KG1 (cell line): Measurements from ENCODE around the gene ANKRD11.
"Not testable (repeated sequence)": the region's sequence is repeated elsewhere in the genome, so short reads cannot be mapped to it uniquely, and the experiment has no call there.

ENCODE experiments used
- DNase-seq: peaks from one replicate; lab custom pipeline; 2025; lab: John Stamatoyannopoulos, UW

ANKRD11 gene

DNA sequence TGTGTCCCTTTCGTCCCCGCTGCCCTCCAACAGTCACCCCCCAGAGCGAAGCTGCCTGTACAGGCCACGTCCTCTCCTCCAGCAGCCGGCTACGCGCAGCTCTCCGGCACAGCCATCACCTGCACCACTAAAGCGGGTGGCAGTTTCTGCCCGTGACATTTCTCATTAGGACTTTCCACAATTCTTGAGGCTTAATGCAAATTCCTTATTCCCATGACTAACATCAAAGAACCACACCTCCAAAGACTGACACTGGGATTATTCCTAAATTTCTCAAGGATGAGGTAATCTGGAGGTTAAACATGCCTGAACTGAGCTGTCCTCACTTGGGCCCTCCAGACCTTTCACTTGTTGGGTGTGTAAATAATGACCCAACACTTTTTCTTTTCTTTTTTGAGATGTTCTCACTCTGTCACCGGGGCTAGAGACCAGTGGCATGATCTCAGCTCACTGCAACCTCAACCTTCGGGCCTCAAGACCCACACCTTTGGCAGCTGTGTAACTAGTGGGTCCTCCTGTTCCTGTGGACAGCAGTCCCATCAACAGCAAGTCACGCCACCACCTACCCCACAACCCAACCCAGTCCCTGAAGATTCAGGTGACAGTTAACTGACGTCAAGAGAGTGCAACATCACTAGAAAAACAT lies 11.7 kb downstream of the ANKRD11 start:
- DNase-seq, result no peak

- no peak for DNase-seq
These were observed 13.5 kb downstream of the ANKRD11 start for GRCh38 chr16:89476811-89477261.

DNA sequence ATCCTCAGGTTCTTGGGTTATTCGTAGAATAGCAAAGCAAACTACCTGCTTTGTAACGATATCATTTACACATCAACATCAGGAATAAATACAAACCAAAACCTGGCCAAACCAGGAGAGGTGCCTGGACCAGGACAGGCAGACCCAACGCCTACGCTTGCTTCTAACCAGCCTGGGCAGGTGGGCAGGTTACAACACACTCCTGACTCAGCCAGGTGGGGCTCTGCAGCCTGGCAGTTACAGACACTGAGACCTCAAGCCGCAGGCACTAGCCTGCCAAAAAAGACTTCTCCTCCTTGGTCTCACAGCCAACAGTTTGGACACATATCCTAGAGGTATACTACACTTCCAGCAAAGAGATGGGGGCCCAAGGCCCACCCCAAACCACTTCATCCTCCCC lies 14.0 kb downstream of the ANKRD11 start:
- DNase-seq, result no peak

DNA sequence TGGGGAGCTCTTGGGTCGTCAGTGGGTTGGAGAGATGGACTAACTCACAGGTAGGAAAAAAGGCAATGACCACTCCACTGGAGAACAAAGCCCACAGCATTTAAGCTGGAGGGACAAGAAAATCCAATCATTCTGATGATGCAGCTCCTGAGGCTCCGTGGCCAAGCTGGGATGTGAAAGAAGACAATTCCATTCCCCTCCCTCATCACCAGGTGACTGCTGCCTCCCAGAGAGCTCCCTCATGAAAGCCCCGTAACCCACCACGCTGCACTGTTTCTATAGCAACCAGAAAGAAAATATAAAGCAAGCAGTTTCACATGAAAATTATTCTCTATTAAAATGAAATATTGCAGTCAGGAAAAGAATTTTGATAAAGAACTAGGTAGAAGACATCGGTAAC lies 15.2 kb downstream of the ANKRD11 start:
- no peak for DNase-seq

- DNase-seq, result no peak
These were observed 16.5 kb downstream of the ANKRD11 start for GRCh38 chr16:89473791-89474414.

DNA sequence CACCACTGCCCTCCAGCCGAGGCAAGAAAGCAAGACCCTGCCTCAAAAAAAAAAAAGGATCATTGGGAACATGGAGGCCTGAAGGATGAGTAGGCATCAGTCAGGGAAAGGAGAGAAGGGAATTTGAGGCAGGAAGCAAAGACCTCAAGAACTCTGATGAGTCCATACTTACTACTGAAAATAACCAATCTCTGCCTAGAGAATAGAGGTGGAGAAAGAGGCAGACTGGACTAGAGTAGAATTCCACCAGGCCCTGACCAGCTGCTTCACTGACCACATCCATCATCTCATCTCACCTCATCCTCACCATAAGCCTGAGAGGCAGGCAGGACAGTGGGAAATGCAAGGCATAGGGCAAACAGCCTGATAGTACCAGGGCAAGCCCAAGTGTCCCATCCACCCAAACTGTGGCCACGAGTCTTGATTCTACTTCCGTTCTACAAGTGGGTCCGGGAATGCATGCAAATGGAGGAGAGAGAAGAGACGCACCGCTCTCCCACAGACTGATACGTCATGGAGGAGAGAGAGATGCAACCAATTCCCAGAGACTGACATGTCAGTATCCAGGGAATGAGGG lies 17.1 kb downstream of the ANKRD11 start:
- no peak for DNase-seq

- DNase-seq, result no peak
These were observed 17.7 kb downstream of the ANKRD11 start for GRCh38 chr16:89472711-89473075.

GRCh38 chr16:89467382-89467781 lies 23.0 kb downstream of the ANKRD11 start:
- no peak for DNase-seq

GRCh38 chr16:89466920-89467319 lies 23.4 kb downstream of the ANKRD11 start:
- DNase-seq, result no peak

- not testable (repeated sequence) for DNase-seq
These were observed 27.0 kb downstream of the ANKRD11 start for GRCh38 chr16:89463312-89463711.

- DNase-seq, result not testable (repeated sequence)
These were observed 27.7 kb downstream of the ANKRD11 start for GRCh38 chr16:89462639-89463038.

DNA sequence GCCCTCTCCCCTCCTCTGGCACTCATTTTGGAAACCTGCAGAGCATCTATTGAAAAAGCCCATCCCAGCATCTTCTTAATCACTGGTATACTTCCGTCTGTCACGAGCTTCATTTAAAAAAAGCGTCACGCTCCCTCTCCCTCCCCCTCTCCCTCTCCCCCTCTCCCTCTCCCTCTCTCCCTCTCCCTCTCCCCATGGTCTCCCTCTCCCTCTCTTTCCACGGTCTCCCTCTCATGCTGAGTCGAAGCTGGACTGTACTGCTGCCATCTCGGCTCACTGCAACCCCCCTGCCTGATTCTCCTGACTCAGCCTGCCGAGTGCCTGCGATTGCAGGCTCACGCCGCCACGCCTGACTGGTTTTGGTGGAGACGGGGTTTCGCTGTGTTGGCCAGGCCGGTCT lies 28.5 kb downstream of the ANKRD11 start:
- DNase-seq, result not testable (repeated sequence)

DNA sequence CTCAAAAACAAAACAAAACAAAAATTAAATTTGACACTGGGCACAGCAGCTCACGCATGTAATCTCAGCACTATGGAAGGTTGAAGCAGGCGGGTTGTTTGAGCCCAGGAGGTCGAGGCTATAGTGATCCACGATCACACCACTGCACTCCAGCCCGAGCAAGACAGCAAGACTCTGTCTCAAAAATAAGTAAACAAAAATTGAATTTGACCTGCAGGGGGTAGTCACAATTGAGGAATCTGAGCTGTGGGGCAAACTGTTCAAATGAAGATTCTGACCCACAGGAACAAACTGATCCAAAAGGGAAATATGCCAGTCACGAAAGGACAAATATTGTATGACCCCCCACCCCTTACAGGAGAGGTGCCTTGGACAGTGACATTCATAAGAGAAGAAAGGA lies 29.8 kb downstream of the ANKRD11 start:
- DNase-seq, result no peak

GRCh38 chr16:89458967-89459366 lies 31.4 kb downstream of the ANKRD11 start:
- no peak for DNase-seq

GRCh38 chr16:89458551-89458950 lies 31.8 kb downstream of the ANKRD11 start:
- DNase-seq, result no peak

DNA sequence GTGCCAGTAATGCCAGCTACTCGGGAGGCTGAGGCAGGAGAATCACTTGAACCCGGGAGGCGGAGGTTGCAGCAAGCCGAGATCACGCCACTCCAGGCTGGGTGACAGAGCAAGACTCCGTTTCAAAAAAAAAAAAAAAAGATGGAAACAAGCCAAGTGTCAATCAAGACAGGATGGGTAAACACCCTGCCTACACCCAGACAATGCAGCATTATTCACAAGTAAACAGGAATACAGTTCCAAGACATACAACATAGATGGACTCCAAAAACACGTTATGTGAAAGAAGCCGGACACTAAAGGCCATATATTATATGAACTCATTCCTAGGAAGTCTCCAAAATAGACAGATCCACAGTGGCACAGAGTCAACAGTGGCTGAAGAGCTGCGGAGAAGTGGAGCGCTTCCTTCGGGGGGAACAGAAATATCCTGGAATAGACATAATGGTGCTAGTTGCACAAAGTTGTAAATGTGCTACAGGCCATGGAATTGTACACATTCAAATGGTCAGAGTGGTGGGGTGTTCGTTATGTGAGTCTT lies 33.9 kb downstream of the ANKRD11 start:
- DNase-seq, result no peak

DNA sequence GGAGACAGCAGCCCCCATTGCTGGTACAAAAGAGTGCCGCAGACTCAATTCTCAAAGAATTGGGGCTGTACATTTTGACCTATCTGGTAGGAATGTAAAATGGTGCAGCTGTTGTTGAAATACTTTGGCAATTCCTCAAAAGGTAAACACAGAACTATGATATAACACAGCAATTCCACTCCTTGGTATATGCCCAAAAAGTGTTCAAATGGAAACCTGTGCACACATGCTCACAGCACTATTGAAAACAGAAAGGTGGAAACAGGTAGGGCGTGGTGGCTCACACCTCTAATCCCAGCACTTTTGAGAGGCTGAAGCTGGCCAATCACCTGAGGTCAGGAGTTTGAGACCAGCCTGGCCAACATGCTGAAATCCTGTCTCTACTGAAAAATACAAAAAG lies 34.7 kb downstream of the ANKRD11 start:
- no peak for DNase-seq

- DNase-seq, result no peak
These were observed 35.2 kb downstream of the ANKRD11 start for GRCh38 chr16:89455178-89455577.

DNA sequence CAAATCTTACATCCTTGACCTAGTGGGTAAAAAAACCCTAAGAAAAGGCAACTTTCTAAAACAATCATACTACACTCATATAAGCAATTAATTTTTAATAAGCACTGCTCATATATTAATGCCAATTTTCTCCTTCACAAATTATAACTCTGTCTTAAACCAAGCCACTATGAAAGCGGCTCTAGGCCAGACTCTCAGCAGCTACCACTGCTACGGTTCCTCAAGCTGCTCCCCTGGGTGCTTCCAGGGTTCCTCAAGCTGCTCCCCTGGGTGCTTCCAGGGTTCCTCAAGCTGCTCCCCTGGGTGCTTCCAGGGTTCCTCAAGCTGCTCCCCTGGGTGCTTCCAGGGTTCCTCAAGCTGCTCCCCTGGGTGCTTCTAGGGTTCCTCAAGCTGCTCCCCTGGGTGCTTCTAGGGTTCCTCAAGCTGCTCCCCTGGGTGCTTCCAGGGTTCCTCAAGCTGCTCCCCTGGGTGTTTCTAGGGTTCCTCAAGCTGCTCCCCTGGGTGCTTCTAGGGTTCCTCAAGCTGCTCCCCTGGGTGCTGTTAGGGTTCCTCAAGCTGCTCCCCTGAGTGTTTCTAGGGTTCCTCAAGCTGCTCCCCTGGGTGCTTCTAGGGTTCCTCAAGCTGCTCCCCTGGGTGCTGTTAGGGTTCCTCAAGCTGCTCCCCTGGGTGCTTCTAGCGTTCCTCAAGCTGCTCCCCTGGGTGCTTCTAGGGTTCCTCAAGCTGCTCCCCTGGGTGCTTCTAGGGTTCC lies 35.8 kb downstream of the ANKRD11 start:
- DNase-seq, result not testable (repeated sequence)

- DNase-seq, result no peak
These were observed 36.6 kb downstream of the ANKRD11 start for GRCh38 chr16:89453501-89454321.

GRCh38 chr16:89452925-89453324 lies 37.4 kb downstream of the ANKRD11 start:
- DNase-seq, result no peak

GRCh38 chr16:89452241-89452640 lies 38.1 kb downstream of the ANKRD11 start:
- no peak for DNase-seq
